ENCODE data around the gene AGAP1. TPM values are rescaled to one million over a fixed set of nuclear protein-coding genes. Genes with fewer than 3 reads are reported as not detected.

Gene AGAP1
- total RNA-seq, 2 donors from 2014 or later = 16.1 to 40.1 TPM

GRCh38 chr2:235925250-235925919 is 431.5 kb downstream of the AGAP1 start:
- Histone ChIP-seq H3K4me3 (no peak overlapping the region), H3K4me1 (replicated peaks) (no peaks in the 10 kb centered on the region), H3K27ac (no peak overlapping the region), H3K36me3 (no peaks in the 10 kb centered on the region), H3K9me3 (no peaks in the 10 kb centered on the region), H3K27me3 (replicated peaks; ENCODE audit: insufficient read depth) (no peaks in the 10 kb centered on the region)
- 83% methylated on average over 14 of the region's 14 CpGs for WGBS
- DNase-seq (ENCODE audit: low spot score) = no peak
- TF ChIP-seq POLR2AphosphoS5 (IDR thresholded peaks at IDR 0.05) (no peak), CTCF (IDR thresholded peaks at IDR 0.05) (no peak), POLR2A (IDR thresholded peaks at IDR 0.05) (no peak)
- intact Hi-C loops (cut with DNase I) = no loop called here

GRCh38 chr2:235926229-235926628 is 432.4 kb downstream of the AGAP1 start:
- Histone ChIP-seq H3K9me3 (no peaks in the 10 kb centered on the region), H3K27me3 (replicated peaks; ENCODE audit: insufficient read depth) (no peaks in the 10 kb centered on the region), H3K27ac (no peak overlapping the region), H3K36me3 (no peaks in the 10 kb centered on the region), H3K4me1 (replicated peaks) (no peaks in the 10 kb centered on the region), H3K4me3 (no peak overlapping the region)
- no peak for DNase-seq (ENCODE audit: low spot score)
- TF ChIP-seq CTCF (IDR thresholded peaks at IDR 0.05) (no peak), POLR2A (IDR thresholded peaks at IDR 0.05) (no peak), POLR2AphosphoS5 (IDR thresholded peaks at IDR 0.05) (no peak)
- intact Hi-C loops (cut with DNase I) = no loop called here
- 92% methylated on average over 7 of the region's 7 CpGs for whole genome bisulfite sequencing

GRCh38 chr2:235928751-235929370 is 435.0 kb downstream of the AGAP1 start:
- Histone ChIP-seq H3K4me3 (no peak overlapping the region), H3K4me1 (replicated peaks) (no peaks in the 10 kb centered on the region), H3K27ac (no peak overlapping the region), H3K27me3 (replicated peaks; ENCODE audit: insufficient read depth) (no peaks in the 10 kb centered on the region), H3K9me3 (no peaks in the 10 kb centered on the region), H3K36me3 (no peaks in the 10 kb centered on the region)
- WGBS = 91% methylated on average over 16 of the region's 16 CpGs
- no peak for TF ChIP-seq POLR2AphosphoS5 (IDR thresholded peaks at IDR 0.05)
- no peak for TF ChIP-seq CTCF (IDR thresholded peaks at IDR 0.05)
- TF ChIP-seq POLR2A (IDR thresholded peaks at IDR 0.05) = no peak
- no peak for DNase-seq (ENCODE audit: low spot score)
- intact Hi-C loops (cut with DNase I) = no loop called here

GRCh38 chr2:235930701-235931100 is 436.9 kb downstream of the AGAP1 start:
- no peak for DNase-seq (ENCODE audit: low spot score)
- no peaks in the 10 kb centered on the region for H3K4me1 ChIP-seq (replicated peaks)
- H3K27ac ChIP-seq = no peak overlapping the region
- TF ChIP-seq CTCF (IDR thresholded peaks at IDR 0.05) (no peak), POLR2AphosphoS5 (IDR thresholded peaks at IDR 0.05) (no peak), POLR2A (IDR thresholded peaks at IDR 0.05) (no peak)
- no peaks in the 10 kb centered on the region for H3K36me3 ChIP-seq
- intact Hi-C loops (cut with DNase I) = no loop called here
- no peak overlapping the region for H3K4me3 ChIP-seq
- H3K9me3 ChIP-seq = no peaks in the 10 kb centered on the region
- 91% methylated on average over 19 of the region's 19 CpGs for WGBS
- H3K27me3 ChIP-seq (replicated peaks; ENCODE audit: insufficient read depth) = no peaks in the 10 kb centered on the region

GRCh38 chr2:235931676-235932075 is 437.8 kb downstream of the AGAP1 start:
- Histone ChIP-seq H3K27ac (no peak overlapping the region), H3K9me3 (no peaks in the 10 kb centered on the region), H3K36me3 (no peaks in the 10 kb centered on the region), H3K27me3 (replicated peaks; ENCODE audit: insufficient read depth) (no peaks in the 10 kb centered on the region), H3K4me1 (replicated peaks) (no peaks in the 10 kb centered on the region), H3K4me3 (no peak overlapping the region)
- TF ChIP-seq POLR2A (IDR thresholded peaks at IDR 0.05) = no peak
- no peak for TF ChIP-seq CTCF (IDR thresholded peaks at IDR 0.05)
- TF ChIP-seq POLR2AphosphoS5 (IDR thresholded peaks at IDR 0.05) = no peak
- no peak for DNase-seq (ENCODE audit: low spot score)
- WGBS = 91% methylated on average over 15 of the region's 15 CpGs
- intact Hi-C loops (cut with DNase I) = no loop called here
